ENCODE results near the gene CCDC134.

DNA sequence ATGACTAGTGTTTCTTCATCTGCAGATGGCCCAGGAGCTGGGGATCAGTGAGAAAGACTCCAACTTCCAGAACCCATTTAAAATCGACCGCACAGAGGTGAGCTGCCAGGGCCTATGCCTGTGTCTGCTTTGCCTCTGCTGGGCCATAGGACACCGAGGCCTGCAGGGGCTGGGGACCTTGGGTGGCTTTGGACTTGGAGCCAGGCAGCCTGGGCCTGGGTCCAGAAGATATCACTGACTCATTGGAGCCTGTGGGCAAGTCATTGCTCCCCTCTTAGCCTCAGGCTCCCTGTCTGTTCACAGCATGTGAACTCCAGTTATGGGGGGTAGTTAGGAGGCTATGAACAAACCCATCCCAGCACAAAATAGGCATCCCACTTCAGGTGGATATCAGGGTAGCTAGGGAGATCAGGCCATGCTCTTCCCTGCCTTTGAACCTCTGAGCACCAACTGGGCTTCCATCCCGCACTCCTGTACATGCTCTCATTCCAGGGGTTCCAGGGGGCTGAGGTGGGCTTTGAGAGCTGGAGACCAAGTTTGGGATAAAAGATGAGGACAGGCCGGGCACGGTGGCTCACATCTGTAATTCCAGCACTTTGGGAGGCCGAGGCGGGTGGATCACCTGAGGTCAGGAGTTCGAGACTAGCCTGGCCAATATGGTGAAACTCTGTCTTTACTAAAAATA, 13.4 kb downstream of the CCDC134 start:
- TF ChIP-seq EZH2 (IDR thresholded peaks at IDR 0.05; ENCODE audit: borderline replicate concordance) = no peak
- TF ChIP-seq, protein P1, sequence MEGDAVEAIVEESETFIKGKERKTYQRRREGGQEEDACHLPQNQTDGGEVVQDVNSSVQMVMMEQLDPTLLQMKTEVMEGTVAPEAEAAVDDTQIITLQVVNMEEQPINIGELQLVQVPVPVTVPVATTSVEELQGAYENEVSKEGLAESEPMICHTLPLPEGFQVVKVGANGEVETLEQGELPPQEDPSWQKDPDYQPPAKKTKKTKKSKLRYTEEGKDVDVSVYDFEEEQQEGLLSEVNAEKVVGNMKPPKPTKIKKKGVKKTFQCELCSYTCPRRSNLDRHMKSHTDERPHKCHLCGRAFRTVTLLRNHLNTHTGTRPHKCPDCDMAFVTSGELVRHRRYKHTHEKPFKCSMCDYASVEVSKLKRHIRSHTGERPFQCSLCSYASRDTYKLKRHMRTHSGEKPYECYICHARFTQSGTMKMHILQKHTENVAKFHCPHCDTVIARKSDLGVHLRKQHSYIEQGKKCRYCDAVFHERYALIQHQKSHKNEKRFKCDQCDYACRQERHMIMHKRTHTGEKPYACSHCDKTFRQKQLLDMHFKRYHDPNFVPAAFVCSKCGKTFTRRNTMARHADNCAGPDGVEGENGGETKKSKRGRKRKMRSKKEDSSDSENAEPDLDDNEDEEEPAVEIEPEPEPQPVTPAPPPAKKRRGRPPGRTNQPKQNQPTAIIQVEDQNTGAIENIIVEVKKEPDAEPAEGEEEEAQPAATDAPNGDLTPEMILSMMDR (IDR thresholded peaks at IDR 0.05; ENCODE audit: poor library complexity) = no peak

Measured in hepatocyte (in vitro differentiated cells).